ENCODE measurements around the gene UNC5CL.

The UNC5CL gene

GRCh38 chr6:41040940-41041536, 2.0 kb upstream of the UNC5CL start:
- Histone ChIP-seq H3K4me3 (ENCODE audit: low read depth in 1 of 5, low read length in 5 of 5) (no peak overlapping the region), H3K27me3 (ENCODE audit: control insufficient read depth in 5 of 5, insufficient read depth in 4 of 5, low read length in 5 of 5) (no peaks in the 10 kb centered on the region), H3K9ac (ENCODE audit: low read length in 5 of 5) (no peak overlapping the region), H3K27ac (ENCODE audit: low read depth, low read length) (no peak overlapping the region), H3K4me1 (ENCODE audit: control insufficient read depth in 5 of 5, insufficient read depth in 5 of 5, low read length in 5 of 5) (no peaks in the 10 kb centered on the region), H3K9me3 (ENCODE audit: control insufficient read depth in 5 of 5, low read length in 5 of 5) (no peaks in the 10 kb centered on the region), H3K36me3 (ENCODE audit: control insufficient read depth in 5 of 5, insufficient read depth in 5 of 5, low read length in 5 of 5) (peaks cover 0 to 7% (median 0%) of the 10 kb centered on the region in 5 donors)

GRCh38 chr6:41040101-41040939, 1.3 kb upstream of the UNC5CL start:
- Histone ChIP-seq H3K36me3 (ENCODE audit: control insufficient read depth in 5 of 5, insufficient read depth in 5 of 5, low read length in 5 of 5) (peaks cover 0 to 7% (median 0%) of the 10 kb centered on the region in 5 donors), H3K27me3 (ENCODE audit: control insufficient read depth in 5 of 5, insufficient read depth in 4 of 5, low read length in 5 of 5) (no peaks in the 10 kb centered on the region), H3K27ac (ENCODE audit: low read depth, low read length) (no peak overlapping the region), H3K9me3 (ENCODE audit: control insufficient read depth in 5 of 5, low read length in 5 of 5) (no peaks in the 10 kb centered on the region), H3K9ac (ENCODE audit: low read length in 5 of 5) (no peak overlapping the region), H3K4me1 (ENCODE audit: control insufficient read depth in 5 of 5, insufficient read depth in 5 of 5, low read length in 5 of 5) (no peaks in the 10 kb centered on the region), H3K4me3 (ENCODE audit: low read depth in 1 of 5, low read length in 5 of 5) (no peak overlapping the region)

- Histone ChIP-seq H3K4me3 (ENCODE audit: low read depth in 1 of 5, low read length in 5 of 5) (no peak overlapping the region), H3K9me3 (ENCODE audit: control insufficient read depth in 5 of 5, low read length in 5 of 5) (no peaks in the 10 kb centered on the region), H3K27ac (ENCODE audit: low read depth, low read length) (no peak overlapping the region), H3K9ac (ENCODE audit: low read length in 5 of 5) (no peak overlapping the region), H3K4me1 (ENCODE audit: control insufficient read depth in 5 of 5, insufficient read depth in 5 of 5, low read length in 5 of 5) (no peaks in the 10 kb centered on the region), H3K36me3 (ENCODE audit: control insufficient read depth in 5 of 5, insufficient read depth in 5 of 5, low read length in 5 of 5) (peaks cover 0 to 7% (median 0%) of the 10 kb centered on the region in 5 donors), H3K27me3 (ENCODE audit: control insufficient read depth in 5 of 5, insufficient read depth in 4 of 5, low read length in 5 of 5) (no peaks in the 10 kb centered on the region)
These were observed 816 bp downstream of the UNC5CL start for GRCh38 chr6:41038205-41038604.

- Histone ChIP-seq H3K27ac (ENCODE audit: low read depth, low read length) (no peak overlapping the region), H3K4me3 (ENCODE audit: low read depth in 1 of 5, low read length in 5 of 5) (no peak overlapping the region), H3K36me3 (ENCODE audit: control insufficient read depth in 5 of 5, insufficient read depth in 5 of 5, low read length in 5 of 5) (peaks cover 0 to 2% (median 0%) of the 10 kb centered on the region in 5 donors), H3K27me3 (ENCODE audit: control insufficient read depth in 5 of 5, insufficient read depth in 4 of 5, low read length in 5 of 5) (no peaks in the 10 kb centered on the region), H3K9ac (ENCODE audit: low read length in 5 of 5) (no peak overlapping the region), H3K9me3 (ENCODE audit: control insufficient read depth in 5 of 5, low read length in 5 of 5) (no peaks in the 10 kb centered on the region), H3K4me1 (ENCODE audit: control insufficient read depth in 5 of 5, insufficient read depth in 5 of 5, low read length in 5 of 5) (no peaks in the 10 kb centered on the region)
These were observed 1.7 kb downstream of the UNC5CL start for GRCh38 chr6:41037107-41037900.

- Histone ChIP-seq H3K36me3 (ENCODE audit: control insufficient read depth in 5 of 5, insufficient read depth in 5 of 5, low read length in 5 of 5) (no peaks in the 10 kb centered on the region), H3K27ac (ENCODE audit: low read depth, low read length) (no peak overlapping the region), H3K9ac (ENCODE audit: low read length in 5 of 5) (no peak overlapping the region), H3K4me3 (ENCODE audit: low read depth in 1 of 5, low read length in 5 of 5) (no peak overlapping the region), H3K27me3 (ENCODE audit: control insufficient read depth in 5 of 5, insufficient read depth in 4 of 5, low read length in 5 of 5) (no peaks in the 10 kb centered on the region), H3K4me1 (ENCODE audit: control insufficient read depth in 5 of 5, insufficient read depth in 5 of 5, low read length in 5 of 5) (no peaks in the 10 kb centered on the region), H3K9me3 (ENCODE audit: control insufficient read depth in 5 of 5, low read length in 5 of 5) (no peaks in the 10 kb centered on the region)
These were observed 2.4 kb downstream of the UNC5CL start for GRCh38 chr6:41036601-41037000.

- H3K9ac ChIP-seq (ENCODE audit: low read length in 5 of 5), result no peak overlapping the region
- H3K36me3 ChIP-seq (ENCODE audit: control insufficient read depth in 5 of 5, insufficient read depth in 5 of 5, low read length in 5 of 5), result no peaks in the 10 kb centered on the region
- no peak overlapping the region for H3K27ac ChIP-seq (ENCODE audit: low read depth, low read length)
These were observed 2.8 kb downstream of the UNC5CL start for GRCh38 chr6:41036186-41036585.

GRCh38 chr6:41033776-41034175, 5.2 kb downstream of the UNC5CL start:
- H3K4me1 ChIP-seq (ENCODE audit: control insufficient read depth in 5 of 5, insufficient read depth in 5 of 5, low read length in 5 of 5), result peaks cover 0 to 2% (median 0%) of the 10 kb centered on the region in 5 donors
- no peaks in the 10 kb centered on the region for H3K27me3 ChIP-seq (ENCODE audit: control insufficient read depth in 5 of 5, insufficient read depth in 4 of 5, low read length in 5 of 5)
- H3K36me3 ChIP-seq (ENCODE audit: control insufficient read depth in 5 of 5, insufficient read depth in 5 of 5, low read length in 5 of 5), result no peaks in the 10 kb centered on the region
- no peak overlapping the region for H3K27ac ChIP-seq (ENCODE audit: low read depth, low read length)
- no peaks in the 10 kb centered on the region for H3K9me3 ChIP-seq (ENCODE audit: control insufficient read depth in 5 of 5, low read length in 5 of 5)
- H3K4me3 ChIP-seq (ENCODE audit: low read depth in 1 of 5, low read length in 5 of 5), result no peak overlapping the region
- H3K9ac ChIP-seq (ENCODE audit: low read length in 5 of 5), result no peak overlapping the region

More at GRCh38 chr6:41036186-41036585, 2.8 kb downstream of the UNC5CL start:
- no peaks in the 10 kb centered on the region for H3K4me1 ChIP-seq (ENCODE audit: control insufficient read depth in 5 of 5, insufficient read depth in 5 of 5, low read length in 5 of 5)
- H3K27me3 ChIP-seq (ENCODE audit: control insufficient read depth in 5 of 5, insufficient read depth in 4 of 5, low read length in 5 of 5), result no peaks in the 10 kb centered on the region
- H3K9me3 ChIP-seq (ENCODE audit: control insufficient read depth in 5 of 5, low read length in 5 of 5), result no peaks in the 10 kb centered on the region
- no peak overlapping the region for H3K4me3 ChIP-seq (ENCODE audit: low read depth in 1 of 5, low read length in 5 of 5)

GRCh38 chr6:41032830-41033229, 6.2 kb downstream of the UNC5CL start:
- H3K4me3 ChIP-seq (ENCODE audit: low read depth in 1 of 5, low read length in 5 of 5), result no peak overlapping the region
- peaks cover under 1 to 11% (median 9%) of the 10 kb centered on the region in 5 donors for H3K4me1 ChIP-seq (ENCODE audit: control insufficient read depth in 5 of 5, insufficient read depth in 5 of 5, low read length in 5 of 5)
- H3K9ac ChIP-seq (ENCODE audit: low read length in 5 of 5), result no peak overlapping the region
- H3K27me3 ChIP-seq (ENCODE audit: control insufficient read depth in 5 of 5, insufficient read depth in 4 of 5, low read length in 5 of 5), result no peaks in the 10 kb centered on the region
- no peaks in the 10 kb centered on the region for H3K9me3 ChIP-seq (ENCODE audit: control insufficient read depth in 5 of 5, low read length in 5 of 5)
- H3K27ac ChIP-seq (ENCODE audit: low read depth, low read length), result no peak overlapping the region
- no peaks in the 10 kb centered on the region for H3K36me3 ChIP-seq (ENCODE audit: control insufficient read depth in 5 of 5, insufficient read depth in 5 of 5, low read length in 5 of 5)

- Histone ChIP-seq H3K4me3 (ENCODE audit: low read depth in 1 of 5, low read length in 5 of 5) (peak overlapping the region in 4 of 5 donors; percentile 62 to 77 (median 74)), H3K27ac (ENCODE audit: low read depth, low read length) (no peak overlapping the region), H3K27me3 (ENCODE audit: control insufficient read depth in 5 of 5, insufficient read depth in 4 of 5, low read length in 5 of 5) (no peaks in the 10 kb centered on the region), H3K36me3 (ENCODE audit: control insufficient read depth in 5 of 5, insufficient read depth in 5 of 5, low read length in 5 of 5) (no peaks in the 10 kb centered on the region), H3K4me1 (ENCODE audit: control insufficient read depth in 5 of 5, insufficient read depth in 5 of 5, low read length in 5 of 5) (peaks cover 3 to 19% (median 15%) of the 10 kb centered on the region in 5 donors), H3K9me3 (ENCODE audit: control insufficient read depth in 5 of 5, low read length in 5 of 5) (no peaks in the 10 kb centered on the region), H3K9ac (ENCODE audit: low read length in 5 of 5) (peak overlapping the region in 4 of 5 donors; percentile 17 to 70 (median 62))
These were observed 10.2 kb downstream of the UNC5CL start for GRCh38 chr6:41028561-41029412.

All from subcutaneous abdominal adipose tissue (tissue), 5 donors.